Colonic mucosa (tissue), 4 donors: ENCODE measurements around the gene FAM3B. TPM values are rescaled to one million over a fixed set of nuclear protein-coding genes. Genes with fewer than 3 reads are reported as not detected.
A peak's percentile ranks its signal among the peaks of the same experiment; 100 is the strongest.

Source experiments
- DNase-seq: peaks from one replicate; pipeline ENCODE4 v3.0.0-alpha.2; 2020
- H3K27ac ChIP-seq: fragments of 200-600 bp; one replicate; pipeline ENCODE4 v1.8.0; 2021
- H3K27me3 ChIP-seq: fragments of 200-600 bp; one replicate; pipeline ENCODE4 v1.8.0; 2021
- H3K36me3 ChIP-seq: fragments of 200-600 bp; one replicate; pipeline ENCODE4 v1.8.0; 2021
- H3K4me1 ChIP-seq: fragments of 200-600 bp; one replicate; pipeline ENCODE4 v1.8.0; 2021; ENCODE audit warnings: mild to moderate bottlenecking
- H3K4me3 ChIP-seq: fragments of 200-600 bp; one replicate; pipeline ENCODE4 v1.8.0; 2021
- H3K9ac ChIP-seq, 2 donors: one replicate each; pipeline ENCODE4 v1.7.0; 2013; ENCODE audit warnings: control low read depth in 2 of 2, low read depth in 2 of 2, low read length in 2 of 2
- H3K9me3 ChIP-seq: fragments of 200-600 bp; one replicate; pipeline ENCODE4 v1.8.0; 2021
- intact Hi-C: fragments of 100-400 bp; cut with DNase I; formaldehyde crosslinking; loops from one replicate; pipeline ENCODE4 v1.14.1; 2022
- total RNA-seq, 2 donors: library from RNA; stranded (reverse); fragmentation: NEBNext Ultra II Directional in 1 of 2; extraction: Animal tissue kit (Norgen Biotek cat#: 25700) in 1 of 2; gene quantifications; one replicate each; pipeline ENCODE4 v1.2.1, GENCODE V29; 2021
- TF ChIP-seq, protein P1 (sequence below): fragments of 200-600 bp; IDR thresholded peaks from one replicate; pipeline ENCODE4 v1.8.0; 2022; ENCODE audit warnings: antibody characterized with exemption, mild to moderate bottlenecking
- donor health status: healthy.
- donor health status: DM: no; HTN: no; CAD: no.
- donor health status: DM: no; HTN: no; CAD: no.

Gene FAM3B
- total RNA-seq, 2 donors from 2014 or later: 0.35 to 0.90 TPM

DNA sequence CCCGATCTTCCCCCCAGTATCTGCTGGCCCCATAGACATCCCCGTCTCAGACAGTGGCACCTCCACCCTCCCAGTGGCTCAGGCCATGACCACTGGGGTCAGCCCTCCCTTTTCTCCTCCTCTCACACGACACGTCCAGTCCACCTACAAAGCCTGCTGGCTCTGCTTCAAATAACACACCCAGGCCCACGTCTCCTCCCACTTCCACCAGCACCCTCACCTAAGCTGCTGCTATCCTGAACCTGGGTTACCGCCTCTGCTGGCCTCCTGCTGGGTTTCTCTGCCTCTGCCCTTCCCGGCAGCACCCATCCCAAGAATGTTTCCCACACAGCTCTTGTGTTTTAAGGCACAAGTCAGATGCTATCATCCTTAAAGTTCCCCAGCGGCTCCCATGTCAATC is 71.2 kb downstream of the FAM3B start:
- intact Hi-C loops: no loop called here
- TF ChIP-seq, protein P1, sequence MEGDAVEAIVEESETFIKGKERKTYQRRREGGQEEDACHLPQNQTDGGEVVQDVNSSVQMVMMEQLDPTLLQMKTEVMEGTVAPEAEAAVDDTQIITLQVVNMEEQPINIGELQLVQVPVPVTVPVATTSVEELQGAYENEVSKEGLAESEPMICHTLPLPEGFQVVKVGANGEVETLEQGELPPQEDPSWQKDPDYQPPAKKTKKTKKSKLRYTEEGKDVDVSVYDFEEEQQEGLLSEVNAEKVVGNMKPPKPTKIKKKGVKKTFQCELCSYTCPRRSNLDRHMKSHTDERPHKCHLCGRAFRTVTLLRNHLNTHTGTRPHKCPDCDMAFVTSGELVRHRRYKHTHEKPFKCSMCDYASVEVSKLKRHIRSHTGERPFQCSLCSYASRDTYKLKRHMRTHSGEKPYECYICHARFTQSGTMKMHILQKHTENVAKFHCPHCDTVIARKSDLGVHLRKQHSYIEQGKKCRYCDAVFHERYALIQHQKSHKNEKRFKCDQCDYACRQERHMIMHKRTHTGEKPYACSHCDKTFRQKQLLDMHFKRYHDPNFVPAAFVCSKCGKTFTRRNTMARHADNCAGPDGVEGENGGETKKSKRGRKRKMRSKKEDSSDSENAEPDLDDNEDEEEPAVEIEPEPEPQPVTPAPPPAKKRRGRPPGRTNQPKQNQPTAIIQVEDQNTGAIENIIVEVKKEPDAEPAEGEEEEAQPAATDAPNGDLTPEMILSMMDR: no peak
- Histone ChIP-seq H3K27me3 (no peaks in the 10 kb centered on the region), H3K4me3 (no peak overlapping the region), H3K36me3 (no peaks in the 10 kb centered on the region), H3K4me1 (no peaks in the 10 kb centered on the region), H3K27ac (no peak overlapping the region), H3K9ac (no peak overlapping the region), H3K9me3 (no peaks in the 10 kb centered on the region)
- DNase-seq: no peak

DNA sequence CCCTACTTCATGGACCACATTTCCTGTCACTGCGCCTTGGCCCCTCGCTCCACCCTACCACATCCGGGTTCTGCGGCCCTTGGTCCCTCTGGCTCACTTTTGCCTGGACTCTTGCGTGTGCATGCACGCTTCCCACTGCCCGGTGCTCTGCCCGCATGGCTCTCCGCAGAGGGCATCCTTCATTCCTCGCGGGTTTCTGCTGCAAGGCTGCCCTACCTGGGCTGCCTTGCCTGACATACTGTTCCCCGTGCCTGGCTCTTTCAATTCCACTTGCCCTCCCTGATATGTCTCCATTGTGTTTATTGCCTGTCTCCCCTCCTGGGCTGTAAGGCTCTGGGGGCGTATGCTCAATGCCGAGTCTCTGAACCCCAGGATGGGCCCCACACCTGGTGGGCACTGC is 71.7 kb downstream of the FAM3B start:
- no peak overlapping the region for H3K27ac ChIP-seq
- H3K9ac ChIP-seq: no peak overlapping the region
- DNase-seq: no peak
- no peak overlapping the region for H3K4me3 ChIP-seq
- H3K27me3 ChIP-seq: no peaks in the 10 kb centered on the region
- no peaks in the 10 kb centered on the region for H3K4me1 ChIP-seq
- H3K36me3 ChIP-seq: no peaks in the 10 kb centered on the region
- intact Hi-C loops: no loop called here
- TF ChIP-seq, protein P1: no peak
- no peaks in the 10 kb centered on the region for H3K9me3 ChIP-seq

DNA sequence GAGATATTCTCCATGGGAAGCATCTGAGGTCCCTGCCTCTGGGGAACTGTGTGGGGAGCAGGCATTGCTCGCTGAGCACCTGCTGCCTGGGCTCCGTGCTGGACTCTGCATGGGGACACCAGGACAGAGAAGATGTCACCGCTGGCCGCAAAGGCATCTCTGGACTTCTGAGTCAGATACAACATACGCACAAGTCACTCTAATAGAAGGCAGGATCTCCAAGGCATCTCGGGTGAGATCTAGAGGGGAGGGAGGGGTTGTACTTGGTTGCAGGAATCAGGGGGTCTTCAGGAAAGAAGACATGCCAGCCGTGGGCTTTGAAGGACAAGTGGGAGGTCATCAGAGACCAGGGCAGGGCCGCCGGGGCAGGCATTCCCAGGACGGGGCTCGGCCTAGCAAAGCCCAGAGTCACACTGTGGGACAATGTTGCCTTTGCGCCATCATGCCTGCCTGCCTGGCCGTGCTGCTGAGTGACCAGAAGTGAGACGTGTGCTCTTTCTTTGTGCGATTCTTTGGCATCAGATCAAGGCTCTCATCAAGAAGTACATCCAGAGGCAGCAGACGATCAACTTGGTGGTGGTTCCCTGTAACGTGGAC is 73.5 kb downstream of the FAM3B start:
- H3K9me3 ChIP-seq: no peaks in the 10 kb centered on the region
- no peak overlapping the region for H3K27ac ChIP-seq
- DNase-seq: no peak
- no peak overlapping the region for H3K4me3 ChIP-seq
- H3K9ac ChIP-seq: no peak overlapping the region
- intact Hi-C loops: no loop called here
- no peaks in the 10 kb centered on the region for H3K4me1 ChIP-seq
- H3K27me3 ChIP-seq: no peaks in the 10 kb centered on the region
- H3K36me3 ChIP-seq: no peaks in the 10 kb centered on the region
- TF ChIP-seq, protein P1: no peak

DNA sequence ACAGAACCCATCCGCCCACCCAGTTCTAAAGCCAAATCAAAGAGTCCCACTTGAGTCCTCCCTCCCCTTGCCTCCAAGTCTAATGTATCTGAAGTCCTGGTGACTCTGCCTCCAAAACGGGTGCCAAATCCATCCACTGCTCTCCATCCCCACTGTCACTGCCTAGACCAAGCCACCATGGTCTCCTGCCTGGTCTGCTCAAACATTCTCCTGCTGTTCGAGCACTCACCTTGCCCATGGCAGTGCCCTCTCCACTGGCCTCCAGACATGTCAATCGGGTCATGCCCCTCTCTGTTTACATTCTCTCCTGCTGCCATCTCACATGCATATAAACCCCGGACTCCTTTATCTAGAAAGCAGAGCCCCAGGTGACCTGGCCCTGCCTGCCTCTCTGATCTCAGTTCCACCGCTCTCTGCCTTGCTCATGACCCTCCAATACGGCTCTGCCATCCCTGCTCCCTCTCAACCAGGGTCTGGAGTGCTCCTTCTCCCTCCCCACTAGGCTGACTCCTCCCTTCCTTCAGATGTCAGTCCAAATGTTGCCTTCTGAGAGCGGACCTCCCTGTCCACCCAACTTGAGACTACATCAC is 77.4 kb downstream of the FAM3B start:
- Histone ChIP-seq H3K9me3 (no peaks in the 10 kb centered on the region), H3K4me1 (peaks cover 4% of the 10 kb centered on the region), H3K36me3 (no peaks in the 10 kb centered on the region), H3K9ac (no peak overlapping the region), H3K4me3 (no peak overlapping the region), H3K27ac (no peak overlapping the region), H3K27me3 (no peaks in the 10 kb centered on the region)
- TF ChIP-seq, protein P1: no peak
- intact Hi-C loops: no loop called here
- DNase-seq: no peak

DNA sequence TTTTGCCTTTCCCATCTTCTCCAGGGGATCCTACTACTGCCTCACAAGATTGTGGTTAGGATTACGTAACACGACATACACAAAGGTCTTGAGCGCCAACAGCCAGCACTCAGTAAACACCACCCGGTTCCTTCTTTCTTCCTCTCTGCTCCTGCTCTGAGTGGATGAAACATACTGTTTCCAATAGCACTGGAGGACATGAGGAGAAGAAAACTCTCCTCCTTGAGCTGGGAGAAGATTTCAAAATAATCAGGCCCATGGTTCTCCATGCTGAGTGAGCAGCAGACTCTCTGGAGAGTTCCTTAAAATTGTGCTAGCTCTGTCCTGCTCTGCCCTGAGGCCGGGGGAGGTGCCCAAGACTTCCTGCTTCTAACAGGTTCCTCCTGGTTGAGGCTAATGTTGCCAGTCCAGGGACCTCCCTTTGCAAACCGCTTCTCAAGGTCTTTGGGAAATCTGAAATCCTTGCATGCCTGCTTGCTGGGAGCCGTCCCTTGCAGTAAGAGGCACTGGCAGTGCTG is 80.0 kb downstream of the FAM3B start:
- Histone ChIP-seq H3K4me3 (no peak overlapping the region), H3K27ac (no peak overlapping the region), H3K36me3 (no peaks in the 10 kb centered on the region), H3K27me3 (no peaks in the 10 kb centered on the region), H3K9ac (no peak overlapping the region), H3K9me3 (no peaks in the 10 kb centered on the region), H3K4me1 (peaks cover 4% of the 10 kb centered on the region)
- TF ChIP-seq, protein P1: no peak
- peak; percentile 62 for DNase-seq
- intact Hi-C loops: no loop called here
